Measurements from ENCODE around the gene RBM20.

GRCh38 chr10:110636572-110636931 lies 7.6 kb upstream of the RBM20 start:
- TF ChIP-seq EZH2phosphoT487 (IDR thresholded peaks at IDR 0.05) (no peak), EZH2 (IDR thresholded peaks at IDR 0.05) (no peak)

Data from neural progenitor cell (in vitro differentiated cells).